Prostate gland (tissue), 2 donors: ENCODE measurements around the gene TAF1C.

ENCODE experiments used
- CTCF ChIP-seq, 4 experiments: fragments of 200-600 bp in 2 of 4; fragments of 450-650 bp in 2 of 4; sonication (generic) in 2 of 4; IDR thresholded peaks; 1 replicate in 3 of 4; 2 replicates in 1 of 4; pipeline ENCODE4 v1.5.1; 2016 to 2019; ENCODE audit warnings: antibody characterized with exemption in 4 of 4, mild to moderate bottlenecking in 2 of 4, moderate library complexity in 2 of 4
- POLR2A ChIP-seq: fragments of 450-650 bp; IDR thresholded peaks from one replicate; pipeline ENCODE4 v1.6.1; 2016; ENCODE audit warnings: antibody characterized with exemption, mild to moderate bottlenecking
- POLR2AphosphoS5 ChIP-seq: sonication (generic); formaldehyde crosslinking; IDR thresholded peaks from one replicate; pipeline ENCODE4 v1.6.1; 2017; ENCODE audit warnings: antibody characterized with exemption

GRCh38 chr16:84131117-84131516 lies 55.7 kb downstream of the TAF1C start:
- TF ChIP-seq CTCF (IDR thresholded peaks at IDR 0.05) (no peak), POLR2A (no peak), POLR2AphosphoS5 (no peak)
